Measurements from ENCODE around the gene STK32C.

STK32C gene

DNA sequence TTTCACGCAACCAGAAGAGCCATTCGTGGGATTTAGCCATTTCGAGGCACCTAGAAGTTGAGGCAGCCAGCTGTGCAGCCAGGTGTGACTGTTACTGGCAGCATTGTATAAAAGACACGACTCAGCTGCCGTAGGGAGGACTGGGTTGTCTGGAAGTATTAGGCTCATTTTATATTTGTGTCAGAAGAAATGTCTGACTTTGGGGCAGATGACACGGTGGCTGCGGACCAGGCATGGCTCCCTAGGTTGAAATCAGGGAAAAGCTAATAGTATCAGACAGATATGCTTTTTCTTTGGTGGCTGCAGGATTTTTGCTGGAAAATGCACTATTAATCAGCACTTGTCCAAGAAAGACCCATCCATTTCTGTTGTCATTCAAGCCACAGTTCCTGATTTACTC is 125.2 kb downstream of the STK32C start:
- Histone ChIP-seq H3K27me3 (ENCODE audit: insufficient read depth, low read length) (peaks cover 72% of the 10 kb centered on the region), H3K4me1 (ENCODE audit: control insufficient read depth, insufficient read depth, low read length, unreplicated experiment) (no peaks in the 10 kb centered on the region), H3K79me2 (ENCODE audit: control insufficient read depth, insufficient read depth, low read length, unreplicated experiment) (no peaks in the 10 kb centered on the region)

DNA sequence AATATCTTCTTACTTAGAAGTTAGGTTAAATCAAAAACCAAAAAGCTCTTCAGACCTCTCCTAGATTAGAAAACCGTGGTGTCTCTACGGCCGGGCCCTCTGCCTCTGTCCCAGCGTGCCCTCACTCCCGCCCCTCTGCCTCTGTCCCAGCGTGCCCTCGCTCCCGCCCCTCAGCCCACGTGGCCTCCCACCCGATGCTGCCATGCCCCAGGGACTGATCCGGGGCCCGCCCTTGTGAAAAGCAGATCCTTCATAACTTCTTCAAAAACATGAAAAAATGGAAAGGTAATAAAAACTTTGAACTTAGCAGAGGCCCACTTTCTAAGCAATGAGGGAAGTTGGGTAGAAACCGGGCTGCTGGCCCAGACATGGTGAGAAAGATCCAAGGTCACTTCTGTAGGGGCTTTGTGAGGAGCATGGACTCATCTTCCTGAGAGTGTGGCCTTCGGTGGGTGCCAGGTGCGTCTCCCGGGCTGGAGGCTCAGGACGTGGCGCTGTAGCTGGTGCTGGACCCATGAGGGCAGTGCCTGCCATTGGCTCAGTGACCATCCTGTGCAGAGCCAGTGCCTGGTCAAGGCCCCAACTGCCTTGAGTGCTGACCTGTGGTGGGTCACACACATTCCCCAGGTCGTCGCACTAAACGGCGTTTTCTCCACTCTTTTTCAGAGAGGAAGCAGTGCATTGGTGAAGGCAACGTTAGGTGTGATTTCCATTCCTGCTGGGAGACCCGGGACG is 125.9 kb downstream of the STK32C start:
- no peaks in the 10 kb centered on the region for H3K36me3 ChIP-seq (ENCODE audit: insufficient read depth, low read length)
- H3K27me3 ChIP-seq (ENCODE audit: insufficient read depth, low read length): peaks cover 72% of the 10 kb centered on the region
- no peak overlapping the region for H3K4me3 ChIP-seq (ENCODE audit: low read depth, low read length)
- no peaks in the 10 kb centered on the region for H3K4me1 ChIP-seq (ENCODE audit: control insufficient read depth, insufficient read depth, low read length, unreplicated experiment)
- H3K27ac ChIP-seq (ENCODE audit: low read depth, low read length): no peak overlapping the region
- no peaks in the 10 kb centered on the region for H3K79me2 ChIP-seq (ENCODE audit: control insufficient read depth, insufficient read depth, low read length, unreplicated experiment)
- H2AFZ ChIP-seq (ENCODE audit: low read length, unreplicated experiment): no peak overlapping the region

More for the DNA sequence above, 125.2 kb downstream of the STK32C start:
- H2AFZ ChIP-seq (ENCODE audit: low read length, unreplicated experiment): no peak overlapping the region
- no peaks in the 10 kb centered on the region for H3K36me3 ChIP-seq (ENCODE audit: insufficient read depth, low read length)
- no peak overlapping the region for H3K4me3 ChIP-seq (ENCODE audit: low read depth, low read length)
- no peak overlapping the region for H3K27ac ChIP-seq (ENCODE audit: low read depth, low read length)

DNA sequence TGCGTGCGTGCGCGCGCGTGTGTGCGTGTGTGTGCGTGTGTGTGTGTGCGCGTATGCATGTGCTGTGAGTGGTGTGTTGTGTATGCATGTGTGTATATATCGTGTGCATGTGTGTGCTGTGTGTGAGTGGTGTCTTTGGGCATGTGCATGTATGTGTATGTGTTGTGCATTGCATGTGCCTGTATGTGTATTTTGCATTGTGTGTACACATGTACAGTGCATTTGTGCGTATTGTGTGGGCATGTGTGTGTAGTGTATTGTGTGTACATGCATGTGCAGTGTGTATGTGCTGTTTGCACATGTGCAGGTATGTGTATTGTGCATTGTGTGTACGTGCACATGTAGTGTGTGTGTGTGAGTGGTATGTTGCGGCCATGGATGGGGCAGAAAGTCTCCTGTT is 127.0 kb downstream of the STK32C start:
- no peaks in the 10 kb centered on the region for H3K79me2 ChIP-seq (ENCODE audit: control insufficient read depth, insufficient read depth, low read length, unreplicated experiment)
- no peaks in the 10 kb centered on the region for H3K36me3 ChIP-seq (ENCODE audit: insufficient read depth, low read length)
- H3K27me3 ChIP-seq (ENCODE audit: insufficient read depth, low read length): peaks cover 75% of the 10 kb centered on the region
- no peak overlapping the region for H2AFZ ChIP-seq (ENCODE audit: low read length, unreplicated experiment)
- no peak overlapping the region for H3K27ac ChIP-seq (ENCODE audit: low read depth, low read length)
- peaks cover 6% of the 10 kb centered on the region for H3K4me1 ChIP-seq (ENCODE audit: control insufficient read depth, insufficient read depth, low read length, unreplicated experiment)
- no peak overlapping the region for H3K4me3 ChIP-seq (ENCODE audit: low read depth, low read length)

DNA sequence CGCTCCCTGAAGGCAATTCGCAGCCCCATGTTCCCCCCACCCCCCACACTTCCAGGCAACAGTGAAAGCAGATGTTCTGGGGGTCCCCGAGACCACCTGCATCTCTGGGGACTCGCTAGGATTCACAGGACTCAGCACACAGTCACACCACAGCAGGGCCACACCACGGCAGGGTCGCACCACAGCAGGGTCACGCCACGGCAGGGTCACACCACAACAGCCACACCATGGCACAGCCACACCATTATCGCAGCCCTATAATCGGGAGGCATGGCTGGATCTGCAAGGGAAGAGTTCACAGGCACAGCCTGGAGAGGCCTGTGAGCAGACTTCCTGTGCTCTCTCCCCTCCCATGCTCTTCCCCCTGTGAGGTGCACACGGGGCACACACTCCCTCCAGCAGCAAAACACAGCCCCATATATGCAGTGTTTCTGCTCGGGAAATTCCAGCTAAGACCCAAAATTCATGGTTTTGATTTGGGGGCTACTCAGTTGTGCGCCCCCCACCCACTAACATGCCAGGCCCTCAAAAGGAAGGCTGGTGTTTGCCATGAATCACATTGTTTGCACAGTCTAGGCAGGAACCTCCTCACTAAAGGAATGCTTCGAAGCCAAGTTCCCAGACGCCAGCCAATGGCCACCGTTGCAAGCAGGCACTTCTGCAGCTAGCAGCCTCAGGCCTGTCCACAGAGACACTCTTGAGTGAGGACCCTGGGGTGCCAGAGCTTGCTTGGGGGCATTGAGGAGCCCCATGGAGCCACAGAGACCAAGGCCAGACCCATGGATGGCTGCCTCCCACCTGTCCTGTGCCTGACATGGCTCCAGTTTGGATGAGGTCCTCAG is 128.0 kb downstream of the STK32C start:
- peaks cover 6% of the 10 kb centered on the region for H3K4me1 ChIP-seq (ENCODE audit: control insufficient read depth, insufficient read depth, low read length, unreplicated experiment)
- no peak overlapping the region for H3K4me3 ChIP-seq (ENCODE audit: low read depth, low read length)
- H3K79me2 ChIP-seq (ENCODE audit: control insufficient read depth, insufficient read depth, low read length, unreplicated experiment): no peaks in the 10 kb centered on the region
- no peak overlapping the region for H3K27ac ChIP-seq (ENCODE audit: low read depth, low read length)
- H3K27me3 ChIP-seq (ENCODE audit: insufficient read depth, low read length): peaks cover 75% of the 10 kb centered on the region
- H2AFZ ChIP-seq (ENCODE audit: low read length, unreplicated experiment): no peak overlapping the region
- no peaks in the 10 kb centered on the region for H3K36me3 ChIP-seq (ENCODE audit: insufficient read depth, low read length)

DNA sequence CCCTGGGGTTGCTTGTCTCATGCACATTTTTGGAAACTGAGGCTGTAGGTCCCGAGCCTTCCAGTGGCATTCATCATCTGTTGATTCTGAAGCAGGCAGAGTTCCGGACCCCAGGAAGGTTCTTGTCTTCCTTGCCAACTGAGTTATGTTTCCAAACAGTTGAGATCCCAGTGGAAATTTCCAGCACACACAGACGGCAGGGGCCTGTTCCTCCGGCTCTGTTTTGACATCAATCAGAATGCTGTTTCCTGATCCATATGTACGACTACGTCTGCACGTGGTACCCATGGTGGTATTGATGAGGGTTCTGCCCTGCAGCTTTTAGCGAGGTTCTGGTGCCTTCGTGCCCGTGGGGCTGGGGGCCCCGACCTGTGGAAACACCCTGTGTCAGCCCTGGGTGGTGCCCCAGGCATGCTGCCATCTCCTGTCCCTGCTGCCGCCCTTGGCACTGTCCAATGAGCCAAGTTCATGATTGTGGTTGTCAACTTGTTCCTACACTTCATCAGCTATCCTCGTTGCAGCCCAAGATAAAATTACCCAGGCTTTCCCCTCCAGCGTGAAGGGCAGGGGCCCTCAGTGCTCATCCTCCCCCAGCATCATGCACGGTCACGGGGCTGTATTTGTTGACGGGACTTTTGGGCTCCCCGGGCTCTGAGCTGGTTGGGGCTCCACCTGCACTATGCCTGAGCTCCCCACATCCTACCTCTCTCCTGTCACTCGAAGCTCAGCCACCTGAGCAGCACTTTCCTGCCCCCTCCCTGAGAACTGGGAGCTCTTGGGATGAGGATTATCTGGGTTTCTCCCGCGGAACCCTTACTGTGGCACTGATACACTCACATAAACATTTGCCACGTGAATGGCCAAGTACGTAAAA is 128.8 kb downstream of the STK32C start:
- Histone ChIP-seq H3K27ac (ENCODE audit: low read depth, low read length) (no peak overlapping the region), H3K4me1 (ENCODE audit: control insufficient read depth, insufficient read depth, low read length, unreplicated experiment) (peaks cover 6% of the 10 kb centered on the region), H3K36me3 (ENCODE audit: insufficient read depth, low read length) (no peaks in the 10 kb centered on the region), H3K79me2 (ENCODE audit: control insufficient read depth, insufficient read depth, low read length, unreplicated experiment) (no peaks in the 10 kb centered on the region), H3K4me3 (ENCODE audit: low read depth, low read length) (no peak overlapping the region), H3K27me3 (ENCODE audit: insufficient read depth, low read length) (peaks cover 70% of the 10 kb centered on the region), H2AFZ (ENCODE audit: low read length, unreplicated experiment) (no peak overlapping the region)

DNA sequence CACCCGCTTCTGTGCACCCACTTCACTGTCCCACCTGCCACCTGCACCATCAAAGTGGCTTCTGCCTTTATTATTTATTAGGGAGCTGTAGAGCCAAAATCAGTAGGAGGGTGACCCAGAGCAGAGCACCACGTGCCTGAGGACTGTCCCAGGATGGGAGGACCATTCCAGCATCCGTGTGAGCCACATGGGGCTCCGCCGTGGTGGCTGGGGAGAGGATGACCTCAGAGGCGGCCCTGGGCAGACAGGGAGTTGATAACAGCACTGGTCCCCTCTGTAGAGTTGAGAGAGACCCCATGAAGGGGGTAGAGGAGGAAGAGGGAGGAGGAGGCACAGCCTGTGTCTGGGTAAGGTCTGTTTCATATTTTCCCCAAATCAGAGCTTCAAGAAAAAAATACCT is 129.7 kb downstream of the STK32C start:
- Histone ChIP-seq H3K36me3 (ENCODE audit: insufficient read depth, low read length) (no peaks in the 10 kb centered on the region), H3K79me2 (ENCODE audit: control insufficient read depth, insufficient read depth, low read length, unreplicated experiment) (no peaks in the 10 kb centered on the region), H2AFZ (ENCODE audit: low read length, unreplicated experiment) (no peak overlapping the region), H3K4me3 (ENCODE audit: low read depth, low read length) (no peak overlapping the region), H3K4me1 (ENCODE audit: control insufficient read depth, insufficient read depth, low read length, unreplicated experiment) (peaks cover 6% of the 10 kb centered on the region), H3K27me3 (ENCODE audit: insufficient read depth, low read length) (peaks cover 61% of the 10 kb centered on the region), H3K27ac (ENCODE audit: low read depth, low read length) (no peak overlapping the region)

DNA sequence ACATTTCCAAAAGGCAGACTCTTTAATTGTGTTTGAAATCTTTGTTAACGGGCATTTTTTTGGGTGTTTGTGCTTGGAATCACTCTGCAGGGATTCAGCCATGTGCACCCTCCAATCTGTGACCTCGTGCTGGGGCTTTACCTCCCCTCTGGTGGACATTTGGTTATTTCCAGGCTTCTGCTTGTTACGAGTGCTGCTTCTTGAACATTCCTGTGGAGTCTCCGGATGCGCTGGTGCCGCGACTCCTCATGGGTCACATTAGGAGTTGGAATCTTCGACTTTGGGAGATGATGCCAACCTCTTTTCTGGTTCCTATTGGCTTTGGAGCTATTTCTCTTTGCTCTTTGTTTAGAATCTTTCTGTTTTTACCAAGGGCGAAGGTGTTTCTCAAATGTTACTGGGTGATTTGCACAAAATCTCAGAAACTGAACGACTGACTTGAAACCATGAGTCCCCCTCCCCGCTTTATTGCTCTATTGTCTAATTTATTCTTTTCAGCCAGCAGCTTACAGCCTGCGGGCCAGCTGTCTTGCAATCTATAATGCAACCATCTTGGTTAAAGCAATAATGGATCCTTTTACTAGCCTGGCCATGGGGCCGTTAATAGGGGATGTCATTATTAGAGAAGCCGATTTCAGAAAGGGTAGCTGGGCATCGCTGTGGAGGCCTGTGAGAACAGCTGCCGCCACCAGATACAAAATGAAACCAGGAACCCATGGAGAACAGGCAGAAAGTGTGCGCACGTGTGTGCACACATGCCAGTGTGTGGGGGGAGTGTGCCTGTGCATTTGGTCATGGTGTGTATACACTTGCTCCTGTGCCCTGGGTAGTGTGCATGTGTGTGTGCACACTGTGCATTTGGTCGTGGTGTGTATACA is 130.9 kb downstream of the STK32C start:
- no peak overlapping the region for H3K27ac ChIP-seq (ENCODE audit: low read depth, low read length)
- H3K79me2 ChIP-seq (ENCODE audit: control insufficient read depth, insufficient read depth, low read length, unreplicated experiment): no peaks in the 10 kb centered on the region
- peaks cover 6% of the 10 kb centered on the region for H3K4me1 ChIP-seq (ENCODE audit: control insufficient read depth, insufficient read depth, low read length, unreplicated experiment)
- H2AFZ ChIP-seq (ENCODE audit: low read length, unreplicated experiment): no peak overlapping the region
- H3K27me3 ChIP-seq (ENCODE audit: insufficient read depth, low read length): peaks cover 50% of the 10 kb centered on the region
- no peak overlapping the region for H3K4me3 ChIP-seq (ENCODE audit: low read depth, low read length)
- no peaks in the 10 kb centered on the region for H3K36me3 ChIP-seq (ENCODE audit: insufficient read depth, low read length)

DNA sequence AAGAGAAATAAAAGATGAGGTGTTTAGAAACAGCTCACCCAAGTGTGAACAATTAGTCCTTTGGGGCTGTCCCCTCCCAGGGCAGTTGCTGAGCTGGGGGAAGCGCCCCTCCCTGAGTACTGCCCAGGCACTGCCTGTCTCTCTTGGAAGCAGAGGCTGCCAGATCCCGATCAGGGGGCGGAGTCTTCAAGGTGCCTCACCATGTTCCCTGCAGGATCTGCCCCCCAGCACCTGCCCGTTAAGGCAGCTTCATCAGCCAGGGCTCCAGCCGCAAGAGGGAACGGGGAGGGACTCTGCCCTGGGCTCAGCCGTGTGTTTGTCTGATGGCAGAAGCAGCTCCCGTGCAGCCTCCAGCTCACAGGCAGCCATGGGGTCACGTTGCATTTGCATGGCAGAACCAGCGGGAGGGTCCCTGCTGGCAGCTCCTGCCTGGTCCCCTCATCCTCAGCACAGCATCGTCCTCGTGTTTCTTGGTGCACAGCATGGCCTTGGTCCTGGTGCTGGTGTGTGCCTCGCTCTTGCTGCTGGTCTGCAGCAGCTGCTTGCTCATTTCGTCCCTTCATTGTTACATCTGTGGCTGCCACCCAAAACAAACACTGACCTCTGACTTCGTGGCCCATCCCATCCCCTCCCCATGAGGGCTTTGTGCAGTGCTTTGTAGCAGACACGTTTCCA is 131.7 kb downstream of the STK32C start:
- Histone ChIP-seq H3K79me2 (ENCODE audit: control insufficient read depth, insufficient read depth, low read length, unreplicated experiment) (no peaks in the 10 kb centered on the region), H3K4me1 (ENCODE audit: control insufficient read depth, insufficient read depth, low read length, unreplicated experiment) (peaks cover 6% of the 10 kb centered on the region), H3K27me3 (ENCODE audit: insufficient read depth, low read length) (peaks cover 50% of the 10 kb centered on the region), H3K4me3 (ENCODE audit: low read depth, low read length) (no peak overlapping the region), H3K36me3 (ENCODE audit: insufficient read depth, low read length) (no peaks in the 10 kb centered on the region), H2AFZ (ENCODE audit: low read length, unreplicated experiment) (no peak overlapping the region), H3K27ac (ENCODE audit: low read depth, low read length) (no peak overlapping the region)

DNA sequence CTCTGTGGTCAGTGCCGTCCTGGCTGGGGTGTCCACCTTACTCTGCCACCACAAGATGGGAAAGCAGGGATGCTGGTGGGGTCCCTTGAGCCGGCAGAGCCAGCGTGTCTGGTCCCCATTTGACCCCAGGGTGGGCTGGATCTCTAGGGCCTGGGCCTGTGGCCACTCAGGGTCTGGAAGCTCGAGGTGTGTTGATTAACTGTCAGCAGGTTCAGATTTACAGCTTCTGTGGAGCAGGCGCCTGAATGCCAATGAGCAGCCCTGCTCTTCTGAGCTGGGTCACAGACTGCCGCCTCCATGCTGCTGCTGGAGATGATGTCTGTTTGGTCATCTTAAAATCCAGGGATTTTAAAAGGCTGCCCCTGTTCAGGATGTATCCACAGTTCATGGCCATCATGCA is 132.3 kb downstream of the STK32C start:
- Histone ChIP-seq H3K27ac (ENCODE audit: low read depth, low read length) (no peak overlapping the region), H3K79me2 (ENCODE audit: control insufficient read depth, insufficient read depth, low read length, unreplicated experiment) (no peaks in the 10 kb centered on the region), H3K4me3 (ENCODE audit: low read depth, low read length) (no peak overlapping the region), H3K4me1 (ENCODE audit: control insufficient read depth, insufficient read depth, low read length, unreplicated experiment) (peaks cover 6% of the 10 kb centered on the region), H2AFZ (ENCODE audit: low read length, unreplicated experiment) (no peak overlapping the region), H3K27me3 (ENCODE audit: insufficient read depth, low read length) (peaks cover 50% of the 10 kb centered on the region), H3K36me3 (ENCODE audit: insufficient read depth, low read length) (no peaks in the 10 kb centered on the region)

Data from ACC112 (cell line).